Adipocyte (in vitro differentiated cells): ENCODE data around the gene JUN.
A peak's percentile ranks its signal among the peaks of the same experiment; 100 is the strongest.

Experiments
- DNase-seq: peaks from one replicate; pipeline ENCODE4 v3.0.0-alpha.2; 2015; ENCODE audit warnings: low read depth
- H3K27me3 ChIP-seq: replicated peaks from 2 replicates; pipeline ENCODE4 v1.7.0; 2013; ENCODE audit warnings: mild to moderate bottlenecking, low read length, moderate library complexity; ENCODE audit not compliant: control insufficient read depth, insufficient read depth
- H3K36me3 ChIP-seq: 2 replicates; pipeline ENCODE4 v1.7.0; 2013; ENCODE audit warnings: low read length, mild to moderate bottlenecking, moderate library complexity; ENCODE audit not compliant: control insufficient read depth, insufficient read depth, severe bottlenecking
- H3K4me1 ChIP-seq: 2 replicates; pipeline ENCODE4 v1.7.0; 2013; ENCODE audit warnings: mild to moderate bottlenecking, low read length, moderate library complexity; ENCODE audit not compliant: control insufficient read depth, insufficient read depth
- H3K4me3 ChIP-seq: 2 replicates; pipeline ENCODE4 v1.7.0; 2013; ENCODE audit warnings: mild to moderate bottlenecking, low read length, moderate library complexity
- H3K9ac ChIP-seq: 2 replicates; pipeline ENCODE4 v1.7.0; 2013; ENCODE audit warnings: mild to moderate bottlenecking, low read length, moderate library complexity
- H3K9me3 ChIP-seq: 2 replicates; pipeline ENCODE4 v1.7.0; 2013; ENCODE audit warnings: mild to moderate bottlenecking, low read length, moderate library complexity; ENCODE audit not compliant: control insufficient read depth

The JUN gene

GRCh38 chr1:58781541-58782177 lies 2.2 kb downstream of the JUN start:
- Histone ChIP-seq H3K9me3 (no peaks in the 10 kb centered on the region), H3K9ac (peak overlapping the region; percentile 95), H3K4me3 (peak overlapping the region; percentile 86), H3K36me3 (no peaks in the 10 kb centered on the region), H3K27me3 (no peaks in the 10 kb centered on the region), H3K4me1 (peaks cover 26% of the 10 kb centered on the region)
- DNase-seq = peak; percentile 81

- peak; percentile 68 for DNase-seq
- no peaks in the 10 kb centered on the region for H3K36me3 ChIP-seq
- H3K9me3 ChIP-seq = no peaks in the 10 kb centered on the region
- peaks cover 21% of the 10 kb centered on the region for H3K4me1 ChIP-seq
- H3K9ac ChIP-seq = peak overlapping the region; percentile 95
- H3K4me3 ChIP-seq = peak overlapping the region; percentile 86
- H3K27me3 ChIP-seq = no peaks in the 10 kb centered on the region
These were observed 2.9 kb downstream of the JUN start for GRCh38 chr1:58780836-58781452.

GRCh38 chr1:58780411-58780810 lies 3.4 kb downstream of the JUN start:
- Histone ChIP-seq H3K27me3 (no peaks in the 10 kb centered on the region), H3K4me3 (peak overlapping the region; percentile 86)

GRCh38 chr1:58779801-58780382 lies 4.0 kb downstream of the JUN start:
- Histone ChIP-seq H3K4me1 (peaks cover 14% of the 10 kb centered on the region), H3K4me3 (peak overlapping the region; percentile 86), H3K36me3 (no peaks in the 10 kb centered on the region), H3K9ac (peak overlapping the region; percentile 95), H3K9me3 (no peaks in the 10 kb centered on the region), H3K27me3 (no peaks in the 10 kb centered on the region)
- peak; percentile 80 for DNase-seq

More at GRCh38 chr1:58780411-58780810, 3.4 kb downstream of the JUN start:
- Histone ChIP-seq H3K36me3 (no peaks in the 10 kb centered on the region), H3K4me1 (peaks cover 16% of the 10 kb centered on the region), H3K9ac (peak overlapping the region; percentile 95), H3K9me3 (no peaks in the 10 kb centered on the region)
- no peak for DNase-seq

GRCh38 chr1:58779059-58779754 lies 4.6 kb downstream of the JUN start:
- Histone ChIP-seq H3K9me3 (no peaks in the 10 kb centered on the region), H3K4me1 (peaks cover 14% of the 10 kb centered on the region), H3K9ac (peak overlapping the region; percentile 95), H3K4me3 (no peak overlapping the region), H3K36me3 (no peaks in the 10 kb centered on the region), H3K27me3 (no peaks in the 10 kb centered on the region)
- DNase-seq = peak; percentile 52

GRCh38 chr1:58778385-58779000 lies 5.4 kb downstream of the JUN start:
- peaks cover 14% of the 10 kb centered on the region for H3K4me1 ChIP-seq
- DNase-seq = no peak

GRCh38 chr1:58774027-58774426 lies 9.8 kb downstream of the JUN start:
- no peaks in the 10 kb centered on the region for H3K9me3 ChIP-seq
- DNase-seq = no peak
- no peak overlapping the region for H3K4me3 ChIP-seq
- no peaks in the 10 kb centered on the region for H3K27me3 ChIP-seq
- no peak overlapping the region for H3K9ac ChIP-seq
- H3K4me1 ChIP-seq = peaks cover 1% of the 10 kb centered on the region
- H3K36me3 ChIP-seq = no peaks in the 10 kb centered on the region

More at GRCh38 chr1:58778385-58779000, 5.4 kb downstream of the JUN start:
- Histone ChIP-seq H3K36me3 (no peaks in the 10 kb centered on the region), H3K4me3 (no peak overlapping the region), H3K9me3 (no peaks in the 10 kb centered on the region), H3K9ac (no peak overlapping the region), H3K27me3 (no peaks in the 10 kb centered on the region)

GRCh38 chr1:58773406-58773840 lies 10.4 kb downstream of the JUN start:
- no peaks in the 10 kb centered on the region for H3K9me3 ChIP-seq
- no peak overlapping the region for H3K4me3 ChIP-seq
- H3K36me3 ChIP-seq = no peaks in the 10 kb centered on the region
- DNase-seq = peak; percentile 60
- H3K9ac ChIP-seq = no peak overlapping the region
- H3K4me1 ChIP-seq = peaks cover 7% of the 10 kb centered on the region
- H3K27me3 ChIP-seq = no peaks in the 10 kb centered on the region

GRCh38 chr1:58769809-58770320 lies 14.0 kb downstream of the JUN start:
- DNase-seq = peak; percentile 61
- H3K9ac ChIP-seq = peak overlapping the region; percentile 40
- H3K27me3 ChIP-seq = no peaks in the 10 kb centered on the region
- no peaks in the 10 kb centered on the region for H3K36me3 ChIP-seq
- peaks cover 17% of the 10 kb centered on the region for H3K4me1 ChIP-seq
- H3K9me3 ChIP-seq = no peaks in the 10 kb centered on the region
- no peak overlapping the region for H3K4me3 ChIP-seq

GRCh38 chr1:58768971-58769808 lies 14.7 kb downstream of the JUN start:
- peak; percentile 93 for DNase-seq
- H3K4me3 ChIP-seq = no peak overlapping the region
- no peaks in the 10 kb centered on the region for H3K27me3 ChIP-seq
- no peaks in the 10 kb centered on the region for H3K9me3 ChIP-seq
- peak overlapping the region; percentile 40 for H3K9ac ChIP-seq
- peaks cover 24% of the 10 kb centered on the region for H3K4me1 ChIP-seq
- no peaks in the 10 kb centered on the region for H3K36me3 ChIP-seq
